GM11168 (cell line): Measurements from ENCODE around the gene SULT1B1.
"Not testable (repeated sequence)": the region's sequence is repeated elsewhere in the genome, so short reads cannot be mapped to it uniquely, and the experiment has no call there.

Experiments
- in situ Hi-C: fragments of 300-500 bp; cut with MboI; formaldehyde crosslinking; loops from one replicate; pipeline ENCODE4 v1.12.0; 2022; ENCODE audit warnings: low sequenced_read_pairs; ENCODE audit not compliant: unreplicated experiment

SULT1B1 gene

GRCh38 chr4:69760455-69760854 lies at the start of gene SULT1B1:
SULT1B1 (minus strand) TSS chr4:69760620; CDS start chr4:69755217, 5,403 bp downstream.
- in situ Hi-C loops: no loop called here

DNA sequence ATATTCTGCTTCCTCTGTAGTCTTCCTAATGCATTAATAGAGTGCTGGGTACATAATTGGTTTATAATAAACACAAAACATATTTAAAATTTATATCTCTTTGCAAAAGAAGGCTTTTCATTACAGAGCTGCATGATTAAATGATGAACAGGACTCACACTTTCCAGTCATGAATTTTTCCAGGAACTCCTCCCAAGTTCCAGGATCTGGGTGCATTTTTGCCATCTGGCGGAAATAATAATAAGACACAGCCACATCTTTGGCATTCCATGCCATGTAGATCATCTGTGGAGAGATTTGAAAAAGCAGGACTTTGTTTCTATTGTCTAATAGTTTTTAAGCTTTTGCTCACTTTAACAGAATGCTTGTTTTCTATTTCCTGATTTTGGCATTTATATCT lies 40.2 kb upstream of the SULT1B1 start:
- in situ Hi-C loops: no loop called here

GRCh38 chr4:69799337-69799736 lies 38.9 kb upstream of the SULT1B1 start:
- in situ Hi-C loops: no loop called here

DNA sequence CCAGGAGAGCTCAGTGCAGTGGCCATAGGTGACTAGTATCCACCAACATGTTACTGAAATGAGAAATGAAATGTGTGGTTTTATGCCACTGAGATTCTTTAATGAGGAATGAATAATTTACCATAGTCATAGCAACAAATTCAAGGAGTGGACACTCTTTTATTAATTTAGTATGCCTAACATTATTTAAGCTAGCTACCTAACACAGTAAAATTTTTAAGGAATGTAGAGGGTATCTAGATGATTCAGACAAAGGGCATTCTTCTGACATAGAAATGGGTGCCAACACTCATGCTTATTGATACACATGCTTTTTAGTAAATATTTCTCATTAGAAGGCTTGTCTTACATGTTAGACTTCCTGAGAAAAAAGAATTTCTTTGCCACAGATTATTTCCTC lies 33.3 kb upstream of the SULT1B1 start:
- in situ Hi-C loops: no loop called here

DNA sequence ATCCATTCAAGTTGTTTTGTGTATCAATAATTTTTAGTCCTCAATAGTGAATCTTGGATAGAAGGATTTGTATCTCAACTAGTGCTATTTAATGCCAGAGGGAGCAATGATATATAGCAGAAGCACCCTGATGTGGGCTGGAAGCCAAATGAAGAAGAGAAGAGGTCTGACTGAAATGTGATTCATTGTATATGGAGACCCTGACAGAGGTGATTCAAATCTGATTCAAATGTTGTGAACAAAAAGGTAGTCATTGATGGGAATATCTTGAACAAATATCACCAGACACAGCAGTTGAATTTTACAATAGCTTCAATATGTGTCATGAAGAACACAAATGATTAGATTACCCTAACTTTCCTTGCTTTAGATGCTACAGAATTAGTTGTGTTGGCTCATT lies 27.5 kb upstream of the SULT1B1 start:
- in situ Hi-C loops: no loop called here

- in situ Hi-C loops: no loop called here
Observed at GRCh38 chr4:69786547-69786946, 26.1 kb upstream of the SULT1B1 start.

DNA sequence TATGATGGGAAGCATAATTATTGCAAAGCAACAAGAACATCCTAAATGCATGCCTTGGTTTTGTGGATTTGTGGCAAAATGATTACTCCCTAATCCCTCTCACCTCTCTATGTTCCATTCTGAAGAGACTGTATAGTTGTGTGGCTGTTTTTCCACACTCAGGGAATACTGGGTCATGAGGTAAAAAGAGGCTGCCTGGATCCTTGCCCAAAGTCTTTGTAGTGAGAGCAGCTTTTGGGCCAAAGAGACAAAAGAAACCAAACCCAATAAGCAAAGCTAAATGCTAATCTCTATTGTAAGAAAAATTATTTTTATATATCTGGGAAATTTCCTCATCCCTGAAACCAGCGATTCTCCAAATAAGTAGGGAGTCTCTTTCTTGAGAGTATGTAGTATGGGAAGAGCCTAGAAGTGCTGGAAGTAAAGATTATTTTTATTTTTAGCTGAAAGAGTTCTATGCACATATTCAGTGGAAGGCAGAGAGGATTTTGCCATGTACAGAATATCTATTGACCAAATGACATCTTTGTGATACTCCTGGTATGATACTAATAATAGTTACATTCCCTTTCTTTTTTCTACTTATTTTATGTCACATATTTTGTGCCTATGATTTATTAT lies 24.9 kb upstream of the SULT1B1 start:
- in situ Hi-C loops: no loop called here

GRCh38 chr4:69782651-69783310 lies 22.4 kb upstream of the SULT1B1 start:
- in situ Hi-C loops: no loop called here

- in situ Hi-C loops: no loop called here
Observed at GRCh38 chr4:69781458-69782418, 21.3 kb upstream of the SULT1B1 start.

DNA sequence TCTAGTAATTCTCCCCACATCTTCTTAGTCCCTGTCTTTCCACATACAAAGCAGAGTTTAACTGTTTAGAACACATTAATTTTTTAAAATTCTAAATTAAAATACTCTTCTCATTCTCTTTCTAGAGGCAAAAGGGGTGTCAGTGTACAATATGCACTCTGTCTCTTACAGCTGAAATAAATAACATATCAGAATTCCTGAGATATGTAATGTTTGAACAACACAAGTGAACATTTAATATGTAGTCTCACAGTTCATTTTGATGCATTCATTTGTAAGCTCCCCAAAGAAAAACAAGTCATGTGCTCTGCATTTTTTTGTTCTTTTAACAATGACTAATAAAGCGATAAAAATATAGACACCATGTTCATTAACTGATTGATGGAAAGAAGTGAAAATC lies 19.7 kb upstream of the SULT1B1 start:
- in situ Hi-C loops: no loop called here

GRCh38 chr4:69776696-69777095 lies 16.3 kb upstream of the SULT1B1 start:
- in situ Hi-C loops: no loop called here

GRCh38 chr4:69775321-69775867 lies 15.0 kb upstream of the SULT1B1 start:
- in situ Hi-C loops: no loop called here

DNA sequence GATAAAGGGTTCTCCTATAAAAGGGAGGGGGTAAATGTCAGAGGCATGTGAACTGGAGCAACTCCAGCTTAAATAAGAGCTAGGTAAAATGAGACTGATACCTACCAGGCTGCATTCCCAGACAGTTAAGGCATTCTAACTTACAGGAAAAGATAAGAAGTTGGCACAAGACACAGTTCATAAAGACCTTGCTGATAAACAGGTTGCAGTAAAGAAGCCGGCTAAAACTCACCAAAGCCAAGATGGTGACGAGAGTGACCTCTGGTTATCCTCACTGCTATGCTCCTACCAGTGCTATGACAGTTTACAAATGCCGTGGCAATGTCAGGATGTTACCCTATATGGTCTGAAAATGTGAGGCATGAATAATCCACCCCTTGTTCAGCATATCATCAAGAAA lies 13.1 kb upstream of the SULT1B1 start:
- in situ Hi-C loops: no loop called here

GRCh38 chr4:69768554-69768953 lies 8.1 kb upstream of the SULT1B1 start:
- in situ Hi-C loops: not testable (repeated sequence)

GRCh38 chr4:69765751-69766150 lies 5.3 kb upstream of the SULT1B1 start:
- in situ Hi-C loops: no loop called here

- in situ Hi-C loops: no loop called here
Observed at GRCh38 chr4:69764311-69764710, 3.9 kb upstream of the SULT1B1 start.

DNA sequence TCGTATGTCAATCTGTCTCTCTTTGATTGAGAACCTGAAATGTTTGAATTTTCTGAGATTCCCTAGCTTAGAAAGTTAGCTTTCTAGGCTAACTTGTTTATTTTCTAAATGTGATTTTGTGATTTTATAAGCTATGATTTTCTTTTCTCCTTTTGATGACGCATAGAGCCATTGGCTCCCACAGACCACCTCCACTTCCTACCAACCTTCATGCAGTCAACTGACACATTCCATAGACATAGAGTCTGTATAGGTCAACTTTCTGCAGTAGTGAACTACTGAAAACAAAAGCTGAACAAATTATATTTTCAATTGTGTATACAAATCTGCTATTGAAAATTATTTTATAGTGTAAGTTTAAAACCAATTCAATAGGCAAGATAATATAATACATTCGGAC lies 2.8 kb upstream of the SULT1B1 start:
- in situ Hi-C loops: no loop called here

GRCh38 chr4:69759189-69759604 lies 1.2 kb downstream of the SULT1B1 start:
- in situ Hi-C loops: no loop called here

- in situ Hi-C loops: no loop called here
Observed at GRCh38 chr4:69757464-69757863, 3.0 kb downstream of the SULT1B1 start.

- in situ Hi-C loops: no loop called here
Observed at GRCh38 chr4:69754926-69755580, 5.4 kb downstream of the SULT1B1 start.
